ENCODE measurements around the gene TANGO6.

TANGO6 gene

DNA sequence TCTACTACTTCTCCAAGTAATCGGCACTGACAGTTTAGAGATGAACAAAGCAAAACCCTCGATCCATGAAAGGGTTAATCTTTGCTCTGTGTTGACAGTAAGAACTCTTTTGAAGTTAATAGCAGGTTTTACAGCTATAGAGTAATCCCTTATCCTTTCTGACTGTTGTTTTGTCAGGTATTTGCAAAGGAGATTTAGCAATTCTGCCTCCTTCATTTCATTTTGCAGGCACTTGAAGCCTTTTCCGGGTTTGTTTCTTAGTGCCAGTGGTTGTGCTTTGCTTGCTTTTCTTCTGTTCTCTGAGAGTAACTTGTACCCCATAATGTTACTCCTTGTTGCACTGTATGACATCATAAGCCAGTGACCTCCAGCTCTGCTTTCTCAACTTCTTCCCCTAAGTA lies 64.5 kb downstream of the TANGO6 start:
- TF ChIP-seq, protein P1, sequence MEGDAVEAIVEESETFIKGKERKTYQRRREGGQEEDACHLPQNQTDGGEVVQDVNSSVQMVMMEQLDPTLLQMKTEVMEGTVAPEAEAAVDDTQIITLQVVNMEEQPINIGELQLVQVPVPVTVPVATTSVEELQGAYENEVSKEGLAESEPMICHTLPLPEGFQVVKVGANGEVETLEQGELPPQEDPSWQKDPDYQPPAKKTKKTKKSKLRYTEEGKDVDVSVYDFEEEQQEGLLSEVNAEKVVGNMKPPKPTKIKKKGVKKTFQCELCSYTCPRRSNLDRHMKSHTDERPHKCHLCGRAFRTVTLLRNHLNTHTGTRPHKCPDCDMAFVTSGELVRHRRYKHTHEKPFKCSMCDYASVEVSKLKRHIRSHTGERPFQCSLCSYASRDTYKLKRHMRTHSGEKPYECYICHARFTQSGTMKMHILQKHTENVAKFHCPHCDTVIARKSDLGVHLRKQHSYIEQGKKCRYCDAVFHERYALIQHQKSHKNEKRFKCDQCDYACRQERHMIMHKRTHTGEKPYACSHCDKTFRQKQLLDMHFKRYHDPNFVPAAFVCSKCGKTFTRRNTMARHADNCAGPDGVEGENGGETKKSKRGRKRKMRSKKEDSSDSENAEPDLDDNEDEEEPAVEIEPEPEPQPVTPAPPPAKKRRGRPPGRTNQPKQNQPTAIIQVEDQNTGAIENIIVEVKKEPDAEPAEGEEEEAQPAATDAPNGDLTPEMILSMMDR (IDR thresholded peaks at IDR 0.05; ENCODE audit: low read depth, low read length, poor library complexity, severe bottlenecking) = no peak
- TF ChIP-seq EZH2phosphoT487 (IDR thresholded peaks at IDR 0.05; ENCODE audit: borderline replicate concordance, low read length) = no peak
- no peak overlapping the region for H3K4me2 ChIP-seq (ENCODE audit: low read length)
- no peaks in the 10 kb centered on the region for H4K20me1 ChIP-seq (ENCODE audit: control insufficient read depth, insufficient read depth, low read depth, low read length)
- no peaks in the 10 kb centered on the region for H3K9me3 ChIP-seq (ENCODE audit: control insufficient read depth, insufficient read depth, low read length)
- H3K79me2 ChIP-seq (ENCODE audit: control insufficient read depth, low read length) = no peaks in the 10 kb centered on the region
- peaks cover 16% of the 10 kb centered on the region for H3K36me3 ChIP-seq (ENCODE audit: control insufficient read depth, low read length)
- H3K27me3 ChIP-seq (ENCODE audit: control insufficient read depth, low read length) = no peaks in the 10 kb centered on the region
- no peak overlapping the region for H3K27ac ChIP-seq (ENCODE audit: low read depth, low read length)
- no peaks in the 10 kb centered on the region for H3F3A ChIP-seq (ENCODE audit: control insufficient read depth, insufficient read depth)
- no peak overlapping the region for H3K4me3 ChIP-seq (ENCODE audit: low read length)
- H3K4me1 ChIP-seq (ENCODE audit: control insufficient read depth, low read length) = no peaks in the 10 kb centered on the region
- H3K9me2 ChIP-seq (replicated peaks; ENCODE audit: control insufficient read depth, low read length) = no peaks in the 10 kb centered on the region

DNA sequence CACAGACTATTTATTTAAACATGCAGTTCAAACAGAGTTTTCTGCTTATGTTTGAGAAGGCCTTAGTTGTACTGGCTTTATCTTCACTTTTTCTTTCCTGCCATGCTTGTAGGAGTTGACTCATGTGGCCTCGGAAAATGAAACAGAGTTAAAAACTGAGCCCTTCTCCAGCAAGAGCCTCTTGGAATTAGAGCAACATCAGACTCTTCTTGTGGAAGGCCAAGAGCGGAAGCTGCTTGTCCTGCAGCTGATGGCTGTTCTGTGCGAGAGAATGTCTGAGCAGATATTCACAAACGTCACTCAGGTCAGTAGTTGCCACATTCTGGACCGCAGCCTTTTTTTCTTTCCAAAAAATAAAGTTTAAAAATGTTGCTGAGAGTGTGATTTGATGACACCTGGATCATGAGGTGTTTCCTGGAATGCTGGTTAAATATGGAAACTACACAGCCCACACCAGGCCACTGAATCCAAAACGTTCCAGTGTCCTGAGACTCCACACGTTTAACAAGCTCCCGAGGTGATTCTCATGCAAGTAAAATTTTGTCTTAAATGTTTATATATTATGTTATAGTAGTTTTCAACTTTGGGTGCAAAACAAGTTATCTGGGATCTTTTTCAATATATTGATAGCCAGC lies 65.9 kb downstream of the TANGO6 start:
- no peak overlapping the region for H3K4me2 ChIP-seq (ENCODE audit: low read length)
- no peaks in the 10 kb centered on the region for H3K9me2 ChIP-seq (replicated peaks; ENCODE audit: control insufficient read depth, low read length)
- H3K27me3 ChIP-seq (ENCODE audit: control insufficient read depth, low read length) = no peaks in the 10 kb centered on the region
- no peaks in the 10 kb centered on the region for H4K20me1 ChIP-seq (ENCODE audit: control insufficient read depth, insufficient read depth, low read depth, low read length)
- no peaks in the 10 kb centered on the region for H3K79me2 ChIP-seq (ENCODE audit: control insufficient read depth, low read length)
- H3K4me1 ChIP-seq (ENCODE audit: control insufficient read depth, low read length) = no peaks in the 10 kb centered on the region
- H3F3A ChIP-seq (ENCODE audit: control insufficient read depth, insufficient read depth) = no peaks in the 10 kb centered on the region
- no peaks in the 10 kb centered on the region for H3K9me3 ChIP-seq (ENCODE audit: control insufficient read depth, insufficient read depth, low read length)
- TF ChIP-seq, protein P1 (IDR thresholded peaks at IDR 0.05; ENCODE audit: low read depth, low read length, poor library complexity, severe bottlenecking) = no peak
- no peak for TF ChIP-seq EZH2phosphoT487 (IDR thresholded peaks at IDR 0.05; ENCODE audit: borderline replicate concordance, low read length)
- H3K4me3 ChIP-seq (ENCODE audit: low read length) = no peak overlapping the region
- H3K36me3 ChIP-seq (ENCODE audit: control insufficient read depth, low read length) = peaks cover 14% of the 10 kb centered on the region
- H3K27ac ChIP-seq (ENCODE audit: low read depth, low read length) = no peak overlapping the region

DNA sequence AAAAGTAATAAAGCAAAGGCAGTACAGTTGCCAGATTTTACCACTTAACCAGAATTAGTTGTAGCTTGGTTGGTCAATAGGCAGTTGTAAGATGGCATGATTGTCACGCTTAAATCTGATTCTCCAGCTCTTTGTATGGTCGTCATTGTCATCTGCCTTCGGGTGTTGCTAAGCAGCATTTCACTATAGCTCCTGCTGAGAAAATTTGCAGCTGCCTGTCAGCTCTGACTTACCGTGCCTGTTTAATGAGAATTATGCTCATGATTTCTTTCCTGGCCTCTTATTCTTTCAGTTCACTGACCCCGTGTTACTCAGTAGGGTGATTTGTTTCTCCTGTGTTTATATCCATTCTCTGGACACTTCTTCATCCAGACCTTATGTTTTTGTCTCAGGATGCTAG lies 66.7 kb downstream of the TANGO6 start:
- Histone ChIP-seq H3K9me3 (ENCODE audit: control insufficient read depth, insufficient read depth, low read length) (no peaks in the 10 kb centered on the region), H3K27ac (ENCODE audit: low read depth, low read length) (no peak overlapping the region), H3K4me2 (ENCODE audit: low read length) (no peak overlapping the region), H3F3A (ENCODE audit: control insufficient read depth, insufficient read depth) (no peaks in the 10 kb centered on the region), H3K4me3 (ENCODE audit: low read length) (no peak overlapping the region), H3K27me3 (ENCODE audit: control insufficient read depth, low read length) (no peaks in the 10 kb centered on the region), H3K79me2 (ENCODE audit: control insufficient read depth, low read length) (no peaks in the 10 kb centered on the region), H3K4me1 (ENCODE audit: control insufficient read depth, low read length) (no peaks in the 10 kb centered on the region), H4K20me1 (ENCODE audit: control insufficient read depth, insufficient read depth, low read depth, low read length) (no peaks in the 10 kb centered on the region), H3K9me2 (replicated peaks; ENCODE audit: control insufficient read depth, low read length) (no peaks in the 10 kb centered on the region), H3K36me3 (ENCODE audit: control insufficient read depth, low read length) (peaks cover 14% of the 10 kb centered on the region)
- TF ChIP-seq, protein P1 (IDR thresholded peaks at IDR 0.05; ENCODE audit: low read depth, low read length, poor library complexity, severe bottlenecking) = no peak
- no peak for TF ChIP-seq EZH2phosphoT487 (IDR thresholded peaks at IDR 0.05; ENCODE audit: borderline replicate concordance, low read length)

Measured in DOHH2 (cell line).